ENCODE results near the gene GUSB. TPM values are rescaled to one million over a fixed set of nuclear protein-coding genes. Genes with fewer than 3 reads are reported as not detected.

The GUSB gene
- total and polyA plus RNA-seq, 4 donors, result 30.3 to 55.5 (median 44.9) TPM

Other genes starting within 250 kb of the GUSB start
- gene VKORC1L1, start 109.1 kb downstream of the GUSB start, total RNA-seq, result 10 to 100 TPM; 21.6 to 21.9 TPM
- 10 to 100 TPM; 10.0 to 11.8 TPM for gene VKORC1L1, start 109.1 kb downstream of the GUSB start, polyA plus RNA-seq
- gene ASL, start 93.6 kb upstream of the GUSB start, total RNA-seq, result 10 to 100 TPM; 29.1 to 30.3 TPM
- 10 to 100 TPM; 26.8 to 98.7 TPM for gene ASL, start 93.6 kb upstream of the GUSB start, polyA plus RNA-seq
- 10 to 100 TPM; 27.1 to 29.5 TPM for gene CRCP, start 132.6 kb upstream of the GUSB start, total RNA-seq
- gene CRCP, start 132.6 kb upstream of the GUSB start, polyA plus RNA-seq, result 10 to 100 TPM; 16.8 to 23.7 TPM
- gene TPST1, start 223.1 kb upstream of the GUSB start, total RNA-seq, result 10 to 100 TPM; 22.0 to 38.8 TPM
- 10 to 100 TPM in 1 of 2 donors, 1 to 10 TPM in 1; 7.1 to 10.3 TPM for gene TPST1, start 223.1 kb upstream of the GUSB start, polyA plus RNA-seq

Measured in aorta (tissue), 4 donors.